Heart left ventricle (tissue), 16 donors: ENCODE measurements around the gene C17orf67. TPM values are rescaled to one million over a fixed set of nuclear protein-coding genes. Genes with fewer than 3 reads are reported as not detected.

Experiments used
- ATAC-seq, 4 donors: fragments of 200-7000 bp; cut with Tn5 transposase; one replicate each; pipeline ENCODE4 v1.9.1; 2020 to 2022; ENCODE audit warnings: moderate library complexity in 4 of 4, mild to moderate bottlenecking in 3 of 4, moderate number of reproducible peaks in 1 of 4
- DNase-seq, 5 donors: peaks; one replicate each; pipeline ENCODE4 v3.0.0-alpha.2; 2020
- H3K27ac ChIP-seq, 12 donors: fragments of 200-600 bp; sonication (generic) in 4 of 12; one replicate each; pipeline versions ENCODE4 v1.5.0 to v1.8.0; 2016 to 2022; ENCODE audit warnings: mild to moderate bottlenecking in 2 of 12
- H3K27me3 ChIP-seq, 9 donors: fragments of 200-600 bp; sonication (generic) in 2 of 9; one replicate each; pipeline versions ENCODE4 v1.5.1 to v1.8.0; 2016 to 2022; ENCODE audit warnings: mild to moderate bottlenecking in 3 of 9
- H3K36me3 ChIP-seq, 9 donors: fragments of 200-600 bp; sonication (generic) in 2 of 9; one replicate each; pipeline versions ENCODE4 v1.5.0 to v1.8.0; 2018 to 2022; ENCODE audit warnings: mild to moderate bottlenecking in 2 of 9
- H3K4me1 ChIP-seq, 12 donors: fragments of 200-600 bp; sonication (generic) in 4 of 12; one replicate each; pipeline versions ENCODE4 v1.5.0 to v1.8.0; 2016 to 2022; ENCODE audit warnings: mild to moderate bottlenecking in 3 of 12
- H3K4me3 ChIP-seq, 12 donors: fragments of 200-600 bp; sonication (generic) in 4 of 12; one replicate each; pipeline versions ENCODE4 v1.5.0 to v1.8.0; 2017 to 2022; ENCODE audit warnings: mild to moderate bottlenecking in 9 of 12, moderate library complexity in 4 of 12
- H3K9me3 ChIP-seq, 12 donors: fragments of 200-600 bp; sonication (generic) in 4 of 12; one replicate each; pipeline versions ENCODE4 v1.5.0 to v1.8.0; 2016 to 2022; ENCODE audit warnings: mild to moderate bottlenecking in 1 of 12
- POLR2A ChIP-seq, 2 donors: fragments of 450-650 bp; IDR thresholded peaks; one replicate each; pipeline ENCODE4 v1.6.1; 2017; ENCODE audit warnings: antibody characterized with exemption in 2 of 2, mild to moderate bottlenecking in 2 of 2, moderate library complexity in 2 of 2
- WGBS, 4 donors: extraction: QIAGEN DNeasy Blood & Tissue Kit in 2 of 4; methylation state at CpG; one replicate each; pipeline versions ENCODE4 v1.1.5 to v1.1.7; 2013 to 2018; 5-methylcytosine and 5-hydroxymethylcytosine counted together
- intact Hi-C, 10 donors: fragments of 100-400 bp; cut with DNase I; formaldehyde crosslinking; loops; one replicate each; pipeline versions ENCODE4 v1.11.1 to v1.14.2; 2022
- polyA plus RNA-seq, 2 donors: library from polyadenylated mRNA; stranded (reverse); fragments of 200-250 nt; gene quantifications; one replicate each; pipeline ENCODE4 v1.2.3, GENCODE V29; 2013
- total RNA-seq, 9 donors: library from RNA; depleted of rRNA in 2 of 9; stranded (reverse); fragments of >200 nt in 2 of 9; fragmentation: NEBNext Ultra II Directional in 3 of 9; extraction: Animal tissue kit (Norgen Biotek cat#: 25700) in 3 of 9; gene quantifications; one replicate each; pipeline versions ENCODE4 v1.1.0 to v1.2.4, GENCODE V29; 2016 to 2023
- TF ChIP-seq, protein P1 (sequence below), 12 donors: fragments of 200-600 bp; sonication (generic) in 4 of 12; IDR thresholded peaks; one replicate each; pipeline versions ENCODE4 v1.5.0 to v1.8.0; 2018 to 2022; ENCODE audit warnings: antibody characterized with exemption in 12 of 12, mild to moderate bottlenecking in 5 of 12
- donor health status: ischemic (EF 13 %, LVEDD 7.1; RV severe dilation, severe dysfunction).
- donor health status: healthy with polysubstance abuse.
- donor health status: DM: no; HTN: yes; CAD: no.
- donor health status: DM: no; HTN: no; CAD: no.
- donor health status: ischemic (EF 25% LVEDD 6.9; RV normal size, moderate dysfunction).
- donor health status: ischemic (EF 25% LVEDD 5.7; RV mildly dilated, moderate dysfunction).
- donor health status: healthy.
- donor health status: DM: yes; HTN: yes; CAD: no.
- donor health status: ischemic (EF 35%, LVEDD 5.7; RV mildly dilated, moderate dysfunction).
- donor health status: nonischemic (EF 11% LVEDD 7.7; RV severe dilation, severe dysfunction).
- donor health status: DM: yes; HTN: yes; CAD: no.
- donor health status: PGD.
- donor health status: ischemic (EF 29% LVEDD 5.4; RV normal size, mild dysfunction).
- donor health status: nonischemic (EF 23%, LVEDD 6.1; RV moderate dilation, normal function).

Gene C17orf67
- total and polyA plus RNA-seq, 11 donors, result 0.14 to 1.1 (median 0.45) TPM

DNA sequence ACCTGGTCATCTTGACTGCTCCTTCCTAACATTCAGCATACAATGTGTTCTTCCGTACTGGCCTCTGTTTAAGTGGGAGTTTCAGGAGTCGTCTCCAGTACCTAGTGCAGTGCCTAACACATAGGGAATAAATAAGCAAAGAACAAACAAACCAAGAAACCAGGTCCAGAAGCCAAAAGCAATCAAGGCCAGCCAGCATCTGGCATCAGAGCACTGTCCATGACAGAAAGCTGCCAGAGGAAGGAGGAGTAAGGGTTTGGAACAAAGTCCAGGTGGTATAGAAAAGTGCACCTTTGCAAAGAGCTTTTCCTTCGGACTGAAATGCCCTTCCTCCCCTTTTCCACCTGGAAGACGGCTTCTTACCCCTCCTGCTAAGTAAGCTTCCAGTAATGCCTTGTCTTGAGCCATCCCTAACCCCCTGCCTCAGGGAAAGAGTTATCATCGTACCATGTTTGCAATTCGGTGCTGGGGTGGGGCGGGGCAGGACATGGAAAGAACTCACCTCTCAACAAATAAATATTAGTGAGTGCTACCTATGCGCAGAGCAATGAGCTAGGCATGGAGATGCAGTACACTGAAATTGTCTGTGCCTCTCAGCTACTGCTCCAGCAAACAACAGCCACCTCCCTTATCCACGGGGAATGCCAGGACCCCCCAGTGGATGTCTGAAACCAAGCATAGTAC lies 47.6 kb downstream of the C17orf67 start:
- 87 to 90% (median 89%) methylated on average over 9 of the region's 9 CpGs for WGBS, 4 donors
- no peaks in the 10 kb centered on the region for H3K36me3 ChIP-seq
- TF ChIP-seq POLR2A (IDR thresholded peaks at IDR 0.05), result no peak
- TF ChIP-seq, protein P1, sequence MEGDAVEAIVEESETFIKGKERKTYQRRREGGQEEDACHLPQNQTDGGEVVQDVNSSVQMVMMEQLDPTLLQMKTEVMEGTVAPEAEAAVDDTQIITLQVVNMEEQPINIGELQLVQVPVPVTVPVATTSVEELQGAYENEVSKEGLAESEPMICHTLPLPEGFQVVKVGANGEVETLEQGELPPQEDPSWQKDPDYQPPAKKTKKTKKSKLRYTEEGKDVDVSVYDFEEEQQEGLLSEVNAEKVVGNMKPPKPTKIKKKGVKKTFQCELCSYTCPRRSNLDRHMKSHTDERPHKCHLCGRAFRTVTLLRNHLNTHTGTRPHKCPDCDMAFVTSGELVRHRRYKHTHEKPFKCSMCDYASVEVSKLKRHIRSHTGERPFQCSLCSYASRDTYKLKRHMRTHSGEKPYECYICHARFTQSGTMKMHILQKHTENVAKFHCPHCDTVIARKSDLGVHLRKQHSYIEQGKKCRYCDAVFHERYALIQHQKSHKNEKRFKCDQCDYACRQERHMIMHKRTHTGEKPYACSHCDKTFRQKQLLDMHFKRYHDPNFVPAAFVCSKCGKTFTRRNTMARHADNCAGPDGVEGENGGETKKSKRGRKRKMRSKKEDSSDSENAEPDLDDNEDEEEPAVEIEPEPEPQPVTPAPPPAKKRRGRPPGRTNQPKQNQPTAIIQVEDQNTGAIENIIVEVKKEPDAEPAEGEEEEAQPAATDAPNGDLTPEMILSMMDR (IDR thresholded peaks at IDR 0.05), result no peak
- no peak for ATAC-seq
- H3K4me1 ChIP-seq, result peaks cover 0 to 13% (median 0%) of the 10 kb centered on the region in 12 donors
- peaks cover 0 to 6% (median 0%) of the 10 kb centered on the region in 9 donors for H3K27me3 ChIP-seq
- no peak for DNase-seq
- intact Hi-C loops, result no loop called here
- H3K27ac ChIP-seq, result no peak overlapping the region
- H3K9me3 ChIP-seq, result no peaks in the 10 kb centered on the region
- H3K4me3 ChIP-seq, result no peak overlapping the region

DNA sequence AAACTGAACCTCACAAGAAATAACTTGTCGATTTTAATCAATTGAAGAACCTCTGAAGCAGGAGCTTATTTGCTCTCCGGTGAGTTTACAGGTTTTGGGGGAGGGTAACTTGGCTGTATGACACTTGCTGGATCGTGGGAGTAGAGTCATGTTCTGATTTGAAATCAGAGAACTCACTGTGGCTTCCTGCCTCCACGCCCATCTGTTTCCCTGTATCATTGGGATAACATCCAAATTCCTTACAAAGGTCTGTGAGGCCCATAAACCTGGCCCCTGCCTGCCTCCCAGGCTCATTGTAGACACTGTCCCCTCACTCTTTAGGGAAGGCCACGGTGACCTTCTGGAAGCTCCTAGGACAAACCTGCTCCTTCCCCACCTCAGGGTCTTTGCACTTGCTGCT lies 48.3 kb downstream of the C17orf67 start:
- Histone ChIP-seq H3K27ac (no peak overlapping the region), H3K9me3 (no peaks in the 10 kb centered on the region), H3K36me3 (no peaks in the 10 kb centered on the region), H3K4me1 (peaks cover 0 to 15% (median 2%) of the 10 kb centered on the region in 12 donors), H3K4me3 (no peak overlapping the region), H3K27me3 (peaks cover 0 to 13% (median 0%) of the 10 kb centered on the region in 9 donors)
- no peak for DNase-seq
- no peak for ATAC-seq
- TF ChIP-seq POLR2A (IDR thresholded peaks at IDR 0.05), result no peak
- intact Hi-C loops, result no loop called here
- WGBS, 4 donors, result 47 to 60% (median 52%) methylated on average over 5 of the region's 5 CpGs

DNA sequence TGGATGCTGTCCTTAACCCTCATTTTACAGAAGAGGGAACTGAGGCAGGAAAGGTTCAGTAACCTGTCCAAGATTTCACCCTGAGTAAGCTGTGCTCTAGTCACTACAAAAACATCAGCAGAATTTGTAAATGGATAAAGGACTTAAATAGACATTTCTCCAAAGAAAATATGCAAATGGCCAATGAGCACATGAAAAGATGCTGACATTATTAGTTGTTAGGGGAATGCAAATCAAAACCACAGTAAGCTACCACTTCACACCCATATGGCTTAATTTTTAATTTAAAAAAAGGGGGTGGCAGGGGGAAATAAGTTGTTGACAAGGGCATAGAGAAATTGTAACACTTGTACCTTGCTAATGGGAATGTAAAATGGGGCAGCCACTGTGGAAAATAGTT lies 51.4 kb downstream of the C17orf67 start:
- H3K4me1 ChIP-seq, result peaks cover 0 to 20% (median 8%) of the 10 kb centered on the region in 12 donors
- H3K27ac ChIP-seq, result no peak overlapping the region
- intact Hi-C loops, result loop anchor here in 3 of 10 donors (5.0 kb wide), 1 partner anchor 190 kb away; the partner anchor contains the start of gene NOG (in 3 of the 3)
- H3K27me3 ChIP-seq, result peaks cover 0 to 35% (median 6%) of the 10 kb centered on the region in 9 donors
- no peaks in the 10 kb centered on the region for H3K36me3 ChIP-seq
- DNase-seq (no peak), ATAC-seq (no peak)
- TF ChIP-seq POLR2A (IDR thresholded peaks at IDR 0.05), result no peak
- TF ChIP-seq, protein P1 (IDR thresholded peaks at IDR 0.05), result no peak
- no peaks in the 10 kb centered on the region for H3K9me3 ChIP-seq
- no peak overlapping the region for H3K4me3 ChIP-seq

DNA sequence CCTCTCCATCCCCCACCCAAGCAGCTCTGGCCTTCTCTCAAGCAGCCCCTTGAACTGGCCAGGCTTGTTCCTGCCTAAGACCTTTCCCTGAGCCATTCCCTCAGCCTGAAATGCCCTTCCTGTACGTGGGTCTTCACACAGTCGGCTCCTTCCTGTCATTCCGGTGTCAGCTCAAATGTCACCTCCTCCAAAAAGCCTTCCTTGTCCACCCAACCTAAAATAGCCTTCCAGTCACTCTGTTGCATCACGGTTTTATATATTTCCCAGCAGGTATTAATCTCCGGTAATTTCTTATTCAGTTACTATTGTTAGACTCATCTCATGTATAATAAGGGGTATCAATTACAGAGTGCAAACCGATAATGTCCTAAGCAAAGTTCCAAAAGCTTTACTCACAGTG lies 51.8 kb downstream of the C17orf67 start:
- H3K36me3 ChIP-seq, result no peaks in the 10 kb centered on the region
- H3K9me3 ChIP-seq, result no peaks in the 10 kb centered on the region
- intact Hi-C loops, result loop anchor here in 5 of 10 donors (2.0 to 5.0 kb wide), 2 partner anchors 189 to 190 kb away; partner anchors contain the start of gene NOG (in 5 of the 5)
- H3K27ac ChIP-seq, result no peak overlapping the region
- peaks cover 0 to 16% (median 8%) of the 10 kb centered on the region in 12 donors for H3K4me1 ChIP-seq
- H3K4me3 ChIP-seq, result no peak overlapping the region
- DNase-seq (no peak), ATAC-seq (no peak)
- H3K27me3 ChIP-seq, result peaks cover 0 to 39% (median 6%) of the 10 kb centered on the region in 9 donors
- WGBS, 4 donors, result 52 to 62% (median 56%) methylated on average over 6 of the region's 6 CpGs
- TF ChIP-seq, protein P1 (IDR thresholded peaks at IDR 0.05), result no peak
- TF ChIP-seq POLR2A (IDR thresholded peaks at IDR 0.05), result no peak
